Activated CD8-positive, alpha-beta memory T cell treated with anti-CD3 and anti-CD28 coated beads for 36 hours (primary cell): ENCODE data around the gene BSN. TPM values are rescaled to one million over a fixed set of nuclear protein-coding genes. Genes with fewer than 3 reads are reported as not detected.
"Not testable (repeated sequence)": the region's sequence is repeated elsewhere in the genome, so short reads cannot be mapped to it uniquely, and the experiment has no call there.

ENCODE experiments used
- CTCF ChIA-PET: fragments of 350-600 bp; sonication (Branson Sonifier 250); formaldehyde crosslinking; loops from one replicate; lab custom pipeline; 2021; ENCODE audit warnings: antibody characterized with exemption; lab: Charles Lee
- POLR2A ChIA-PET: fragments of 350-600 bp; sonication (Branson Sonifier 250); formaldehyde crosslinking; loops from one replicate; lab custom pipeline; 2021; ENCODE audit warnings: antibody characterized with exemption; lab: Charles Lee
- total RNA-seq, 2 experiments: library from RNA; stranded (reverse); gene quantifications; one replicate each; pipeline ENCODE4 v1.2.3, GENCODE V29; 2021

BSN gene
- total RNA-seq, 2 experiments from 2014 or later = 0.25 to 0.30 TPM

- POLR2A ChIA-PET = no interaction called here
- CTCF ChIA-PET = interaction anchor here (0.6 to 2.6 kb wide), 2 partner anchors 136 to 176 kb away, joined by 3 to 11 read pairs; no protein-coding TSS in a partner anchor
Measured at GRCh38 chr3:49675912-49676311, 121.6 kb downstream of the BSN start.

- ChIA-PET POLR2A (no interaction called here), CTCF (interaction anchor here (1.9 kb wide), 1 partner anchor 9 kb away, joined by 8 read pairs; no protein-coding TSS in a partner anchor)
Measured at GRCh38 chr3:49680493-49681231, 126.4 kb downstream of the BSN start.

GRCh38 chr3:49681232-49681522, 126.9 kb downstream of the BSN start:
- ChIA-PET CTCF (interaction anchor here (1.9 kb wide), 1 partner anchor 9 kb away, joined by 8 read pairs; no protein-coding TSS in a partner anchor), POLR2A (no interaction called here)

GRCh38 chr3:49681543-49681942, 127.3 kb downstream of the BSN start:
- POLR2A ChIA-PET = no interaction called here
- CTCF ChIA-PET = interaction anchor here (1.9 kb wide), 1 partner anchor 10 kb away, joined by 8 read pairs; no protein-coding TSS in a partner anchor

- ChIA-PET POLR2A (no interaction called here), CTCF (no interaction called here)
Measured at GRCh38 chr3:49683162-49683561, 128.9 kb downstream of the BSN start.

GRCh38 chr3:49684453-49684852, 130.2 kb downstream of the BSN start:
- POLR2A ChIA-PET = not testable (repeated sequence)

GRCh38 chr3:49685103-49685502, 130.8 kb downstream of the BSN start:
- POLR2A ChIA-PET, CTCF ChIA-PET: not testable (repeated sequence)

More at GRCh38 chr3:49684453-49684852, 130.2 kb downstream of the BSN start:
- CTCF ChIA-PET = not testable (repeated sequence)

GRCh38 chr3:49685846-49686245, 131.6 kb downstream of the BSN start:
- CTCF ChIA-PET, POLR2A ChIA-PET: not testable (repeated sequence)

GRCh38 chr3:49686346-49686745, 132.1 kb downstream of the BSN start:
- POLR2A ChIA-PET, CTCF ChIA-PET: not testable (repeated sequence)

- POLR2A ChIA-PET, CTCF ChIA-PET: not testable (repeated sequence)
Measured at GRCh38 chr3:49686769-49687423, 132.6 kb downstream of the BSN start.

- POLR2A ChIA-PET, CTCF ChIA-PET: not testable (repeated sequence)
Measured at GRCh38 chr3:49687424-49687795, 133.1 kb downstream of the BSN start.

GRCh38 chr3:49688338-49689045, 134.2 kb downstream of the BSN start:
- CTCF ChIA-PET = interaction anchor here (1.3 kb wide), 1 partner anchor 149 kb away, joined by 6 read pairs; no protein-coding TSS in a partner anchor
- POLR2A ChIA-PET = not testable (repeated sequence)

- POLR2A ChIA-PET = interaction anchor here (0.5 kb wide), 1 partner anchor 259 kb away, joined by 5 read pairs; no protein-coding TSS in a partner anchor
- CTCF ChIA-PET = interaction anchor here (1.3 kb wide), 1 partner anchor 150 kb away, joined by 6 read pairs; no protein-coding TSS in a partner anchor
Measured at GRCh38 chr3:49689046-49689907, 135.0 kb downstream of the BSN start, which contains the start of the genes MST1 and RNF123. Gene MST1, minus strand, starts transcription at chr3:49689474. Its CDS starts 783 bp downstream, at chr3:49688691. Gene RNF123, plus strand, starts transcription at chr3:49689557. Its CDS starts 1,609 bp downstream, at chr3:49691166.

- ChIA-PET CTCF (interaction anchor here (1.3 kb wide), 1 partner anchor 150 kb away, joined by 6 read pairs; no protein-coding TSS in a partner anchor), POLR2A (interaction anchor here (0.5 kb wide), 1 partner anchor 258 kb away, joined by 5 read pairs; no protein-coding TSS in a partner anchor)
Measured at GRCh38 chr3:49689908-49690624, 135.8 kb downstream of the BSN start.

- POLR2A ChIA-PET, CTCF ChIA-PET: not testable (repeated sequence)
Measured at GRCh38 chr3:49690856-49691255, 136.6 kb downstream of the BSN start.

- POLR2A ChIA-PET, CTCF ChIA-PET: not testable (repeated sequence)
Measured at GRCh38 chr3:49691481-49691880, 137.2 kb downstream of the BSN start.

GRCh38 chr3:49694409-49695070, 140.3 kb downstream of the BSN start:
- CTCF ChIA-PET, POLR2A ChIA-PET: not testable (repeated sequence)
